OCI-LY3 (cell line): Measurements from ENCODE around the gene BPIFB4.
"Not testable (repeated sequence)": the region's sequence is repeated elsewhere in the genome, so short reads cannot be mapped to it uniquely, and the experiment has no call there.

Experiments used
- H2AFZ ChIP-seq: fragments of 200-600, 300-600 bp; shearing (Covaris generic); 2 replicates; pipeline ENCODE4 v1.6.0; 2014; ENCODE audit warnings: antibody characterized with exemption, low read depth, low read length
- H3K27ac ChIP-seq: fragments of 200-600, 300-600 bp; sonication (generic); 2 replicates; pipeline ENCODE4 v1.5.1; 2014; ENCODE audit warnings: mild to moderate bottlenecking, low read length, moderate library complexity, mixed read lengths
- H3K27me3 ChIP-seq: fragments of 200-600, 300-600 bp; sonication (generic); 2 replicates; pipeline ENCODE4 v1.6.1; 2014; ENCODE audit warnings: low read depth, low read length, mixed read lengths
- H3K36me3 ChIP-seq: fragments of 200-600, 300-600 bp; sonication (generic); replicated peaks from 2 replicates; pipeline ENCODE3; 2014; ENCODE audit warnings: low read depth, low read length, mixed read lengths
- H3K4me1 ChIP-seq: fragments of 300-600, 200-600 bp; sonication (generic); 2 replicates; pipeline ENCODE4 v1.6.1; 2014; ENCODE audit warnings: low read length, mixed read lengths
- H3K4me2 ChIP-seq: fragments of 200-600, 300-600 bp; sonication (generic); 2 replicates; pipeline ENCODE4 v1.6.1; 2014; ENCODE audit warnings: low read length, mixed read lengths
- H3K4me3 ChIP-seq: fragments of 300-600, 200-600 bp; sonication (generic); 2 replicates; pipeline ENCODE4 v1.5.1; 2014; ENCODE audit warnings: antibody characterized with exemption, mild to moderate bottlenecking, low read length, moderate library complexity
- H3K79me2 ChIP-seq: fragments of 300-600, 200-600 bp; shearing (Covaris generic); 2 replicates; pipeline ENCODE4 v1.6.1; 2014; ENCODE audit warnings: mild to moderate bottlenecking, low read length, mixed read lengths
- H3K9ac ChIP-seq: fragments of 300-600, 200-600 bp; shearing (Covaris generic); 2 replicates; pipeline ENCODE4 v1.6.0; 2014; ENCODE audit warnings: mild to moderate bottlenecking, low read length, moderate library complexity
- H3K9me3 ChIP-seq: fragments of 200-600, 300-600 bp; shearing (Covaris generic); 2 replicates; pipeline ENCODE4 v1.6.1; 2014; ENCODE audit warnings: low read length, mixed read lengths; ENCODE audit not compliant: insufficient read depth
- H4K20me1 ChIP-seq: fragments of 200-600, 300-600 bp; sonication (generic); 2 replicates; pipeline ENCODE4 v1.6.1; 2016; ENCODE audit warnings: low read length, mixed read lengths; ENCODE audit not compliant: insufficient read depth
- CTCF ChIP-seq: fragments of 200-600, 300-600 bp; sonication (generic); IDR thresholded peaks from 2 replicates; pipeline ENCODE4 v1.5.1; 2014; ENCODE audit warnings: antibody characterized with exemption, low read length, low read depth
- EZH2phosphoT487 ChIP-seq: fragments of 200-600 bp; shearing (Covaris generic); IDR thresholded peaks from 2 replicates; pipeline ENCODE4 v1.6.1; 2018; ENCODE audit warnings: antibody characterized with exemption, mixed run types, low read depth

BPIFB4 gene

GRCh38 chr20:33093074-33093473, 13.6 kb downstream of the BPIFB4 start:
- no peak for TF ChIP-seq CTCF
- TF ChIP-seq EZH2phosphoT487: no peak
- H3K36me3 ChIP-seq: no peaks in the 10 kb centered on the region
- no peak overlapping the region for H2AFZ ChIP-seq
- H3K9me3 ChIP-seq: no peaks in the 10 kb centered on the region
- no peaks in the 10 kb centered on the region for H4K20me1 ChIP-seq
- H3K79me2 ChIP-seq: no peaks in the 10 kb centered on the region
- no peak overlapping the region for H3K4me2 ChIP-seq
- no peak overlapping the region for H3K4me3 ChIP-seq
- H3K27ac ChIP-seq: no peak overlapping the region
- no peaks in the 10 kb centered on the region for H3K4me1 ChIP-seq
- H3K9ac ChIP-seq: no peak overlapping the region
- peaks cover 3% of the 10 kb centered on the region; the same call in 1 of the 2 replicates for H3K27me3 ChIP-seq

GRCh38 chr20:33093582-33093981, 14.1 kb downstream of the BPIFB4 start:
- Histone ChIP-seq H3K79me2 (no peaks in the 10 kb centered on the region), H3K27ac (no peak overlapping the region), H3K9me3 (no peaks in the 10 kb centered on the region), H3K9ac (no peak overlapping the region), H3K4me2 (no peak overlapping the region), H3K27me3 (peaks cover 3% of the 10 kb centered on the region; the same call in 1 of the 2 replicates), H4K20me1 (no peaks in the 10 kb centered on the region), H2AFZ (no peak overlapping the region), H3K36me3 (no peaks in the 10 kb centered on the region), H3K4me3 (no peak overlapping the region), H3K4me1 (no peaks in the 10 kb centered on the region)
- TF ChIP-seq EZH2phosphoT487: no peak
- no peak for TF ChIP-seq CTCF

GRCh38 chr20:33095249-33095648, 15.8 kb downstream of the BPIFB4 start:
- no peak overlapping the region for H3K9ac ChIP-seq
- no peak overlapping the region for H3K4me3 ChIP-seq
- H3K4me1 ChIP-seq: no peaks in the 10 kb centered on the region
- H3K79me2 ChIP-seq: no peaks in the 10 kb centered on the region
- H3K27me3 ChIP-seq: peaks cover 3% of the 10 kb centered on the region; the same call in 1 of the 2 replicates
- no peak overlapping the region for H2AFZ ChIP-seq
- no peaks in the 10 kb centered on the region for H3K36me3 ChIP-seq
- no peak overlapping the region for H3K4me2 ChIP-seq
- no peaks in the 10 kb centered on the region for H4K20me1 ChIP-seq
- no peaks in the 10 kb centered on the region for H3K9me3 ChIP-seq
- no peak for TF ChIP-seq CTCF
- TF ChIP-seq EZH2phosphoT487: no peak
- no peak overlapping the region for H3K27ac ChIP-seq

GRCh38 chr20:33095902-33096584, 16.6 kb downstream of the BPIFB4 start:
- H3K27ac ChIP-seq, H3K4me3 ChIP-seq, H2AFZ ChIP-seq, H3K4me1 ChIP-seq, H3K36me3 ChIP-seq, H3K9me3 ChIP-seq, H3K27me3 ChIP-seq, H3K4me2 ChIP-seq, H3K79me2 ChIP-seq, H3K9ac ChIP-seq, H4K20me1 ChIP-seq: not testable (repeated sequence)
- peak; percentile 100 for TF ChIP-seq CTCF
